Neural progenitor cell (in vitro differentiated cells): Measurements from ENCODE around the gene CDK5RAP2.

Experiments used
- CTCF ChIP-seq: fragments of 200-600 bp; sonication (generic); IDR thresholded peaks from 2 replicates; pipeline ENCODE4 v1.5.1; 2017; ENCODE audit warnings: antibody characterized with exemption, mild to moderate bottlenecking
- EZH2 ChIP-seq: fragments of 200-600 bp; sonication (generic); IDR thresholded peaks from 2 replicates; pipeline ENCODE4 v1.6.1; 2017; ENCODE audit warnings: antibody characterized with exemption, mild to moderate bottlenecking, moderate library complexity

GRCh38 chr9:120411862-120412424, 168.0 kb downstream of the CDK5RAP2 start:
- TF ChIP-seq CTCF (no peak), EZH2 (no peak)
